GM21528 (cell line): ENCODE results near the gene SEMG2.

Source experiments
- ATAC-seq: cut with Tn5 transposase; IDR thresholded peaks from one replicate; pipeline ENCODE4 v1.9.1; 2021; ENCODE audit warnings: mild to moderate bottlenecking, moderate library complexity; ENCODE audit not compliant: unreplicated experiment, low FRiP score

SEMG2 gene

DNA sequence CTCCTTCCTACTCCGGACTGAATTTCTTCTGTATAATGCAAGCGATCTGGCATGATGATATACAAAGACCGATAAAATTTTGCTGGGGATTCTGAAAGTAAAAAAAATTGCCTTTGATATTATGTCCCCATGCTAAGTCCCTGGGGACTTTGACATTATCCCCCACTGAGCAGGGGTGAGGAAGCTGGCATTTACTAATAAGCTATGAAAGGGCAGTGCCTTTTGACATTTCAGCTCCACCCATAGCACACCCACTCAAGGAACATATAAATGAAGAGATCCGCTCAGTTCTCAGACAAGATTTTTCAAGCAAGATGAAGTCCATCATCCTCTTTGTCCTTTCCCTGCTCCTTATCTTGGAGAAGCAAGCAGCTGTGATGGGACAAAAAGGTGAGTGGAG, at the start of gene SEMG2:
Gene SEMG2, plus strand, starts transcription at position 298 of the 400 bp plus-strand sequence. Its CDS starts 17 bp downstream, at position 315.
- no peak for ATAC-seq

DNA sequence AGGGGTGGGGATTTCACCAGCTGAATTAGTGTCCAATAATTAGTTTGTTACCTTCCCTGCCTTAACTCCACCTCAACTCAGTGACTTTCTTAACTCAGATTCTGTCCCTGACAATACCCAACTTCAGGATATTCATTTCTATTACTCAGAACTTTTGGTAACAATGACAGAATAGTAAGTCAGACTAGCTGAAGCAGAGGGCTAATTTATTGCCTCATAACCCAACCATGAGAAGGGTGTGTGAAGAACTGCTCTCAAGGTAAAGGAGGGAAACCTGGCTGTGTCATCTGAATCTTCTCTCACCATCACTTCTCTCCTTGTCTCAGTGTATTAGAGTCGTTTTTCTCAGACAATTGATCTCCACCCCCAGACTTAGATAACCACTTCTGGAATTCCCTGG, 47.7 kb upstream of the SEMG2 start:
- ATAC-seq, result no peak

GRCh38 chr20:45174434-45175364, 46.5 kb upstream of the SEMG2 start, which contains the start of gene PI3:
PI3 (plus strand) TSS chr20:45174902; CDS start chr20:45174923, 21 bp downstream.
- no peak for ATAC-seq

DNA sequence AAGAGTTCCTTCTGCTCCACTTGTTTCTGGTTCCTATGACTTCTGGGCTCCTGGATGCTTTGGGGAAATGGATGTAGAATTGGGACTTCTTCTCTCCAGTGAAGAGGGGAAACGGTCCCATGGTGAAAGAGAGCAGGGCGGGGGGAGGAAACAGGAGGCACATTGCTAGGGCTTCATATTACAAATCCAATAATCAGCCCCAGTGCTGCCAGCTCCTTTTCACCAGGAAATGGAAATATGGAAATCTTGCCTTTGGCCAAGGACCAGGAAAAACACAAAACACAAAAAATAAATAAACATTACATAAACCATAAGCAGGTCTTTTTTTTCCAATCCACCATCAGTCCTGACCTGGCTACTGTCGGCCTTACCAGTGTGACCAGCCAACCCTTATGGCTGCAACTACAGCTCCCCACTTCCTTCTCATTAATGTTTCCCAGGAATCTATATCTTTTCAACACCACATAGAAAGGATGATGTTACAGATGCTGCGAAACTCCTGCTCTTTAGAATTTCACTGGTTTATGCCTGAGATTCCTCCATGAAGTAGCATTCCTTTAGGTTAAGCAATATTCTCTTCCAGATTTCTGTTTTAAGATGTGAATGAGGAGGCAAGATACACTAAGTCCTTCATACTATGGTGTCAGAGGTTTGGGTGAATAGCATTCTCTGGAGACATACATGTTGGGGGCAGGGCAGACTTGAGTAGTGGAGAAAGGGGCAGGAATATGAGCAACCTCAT, 44.5 kb upstream of the SEMG2 start:
- no peak for ATAC-seq

- ATAC-seq, result no peak
Observed at GRCh38 chr20:45179166-45179565, 42.0 kb upstream of the SEMG2 start.

DNA sequence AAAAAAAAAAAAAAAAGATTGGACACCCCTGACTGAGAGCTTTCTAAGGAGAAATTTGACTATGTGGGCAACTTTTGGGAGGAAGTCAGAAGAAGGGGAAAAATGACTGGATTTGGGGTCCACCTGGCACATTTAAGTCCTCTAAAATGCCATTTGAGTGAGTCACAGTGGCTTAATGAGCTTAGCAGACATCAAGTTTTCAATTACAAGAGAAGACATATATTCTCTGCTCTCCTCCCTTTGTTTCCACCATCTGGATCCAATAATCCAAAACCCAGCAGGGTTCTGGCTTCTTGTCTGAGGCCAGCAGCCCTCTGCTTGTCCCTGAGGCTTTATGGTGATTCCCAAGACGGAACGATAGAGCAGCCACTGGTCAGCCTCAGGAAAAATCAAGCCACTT, 39.5 kb upstream of the SEMG2 start:
- ATAC-seq, result no peak

GRCh38 chr20:45183084-45183483, 38.1 kb upstream of the SEMG2 start:
- no peak for ATAC-seq

DNA sequence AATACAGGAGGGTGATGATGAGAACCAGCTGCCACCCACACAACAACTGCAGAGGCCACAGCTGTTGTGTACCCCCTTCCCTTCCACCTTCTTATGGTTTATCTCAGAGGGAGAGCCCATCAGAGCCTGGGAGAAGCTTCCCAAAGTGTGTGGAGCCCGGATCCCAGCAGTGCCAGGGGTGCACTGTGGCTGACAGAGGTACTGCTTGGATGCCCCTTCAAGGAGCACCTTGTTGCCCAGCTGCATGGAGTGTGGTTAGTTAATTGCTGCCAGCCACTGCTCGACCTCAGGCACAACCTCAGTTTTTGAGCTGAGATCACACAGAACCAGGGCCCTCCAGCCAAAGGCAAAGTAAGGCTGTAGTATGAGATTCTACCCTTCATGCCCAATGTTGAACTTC, 33.5 kb upstream of the SEMG2 start:
- no peak for ATAC-seq

DNA sequence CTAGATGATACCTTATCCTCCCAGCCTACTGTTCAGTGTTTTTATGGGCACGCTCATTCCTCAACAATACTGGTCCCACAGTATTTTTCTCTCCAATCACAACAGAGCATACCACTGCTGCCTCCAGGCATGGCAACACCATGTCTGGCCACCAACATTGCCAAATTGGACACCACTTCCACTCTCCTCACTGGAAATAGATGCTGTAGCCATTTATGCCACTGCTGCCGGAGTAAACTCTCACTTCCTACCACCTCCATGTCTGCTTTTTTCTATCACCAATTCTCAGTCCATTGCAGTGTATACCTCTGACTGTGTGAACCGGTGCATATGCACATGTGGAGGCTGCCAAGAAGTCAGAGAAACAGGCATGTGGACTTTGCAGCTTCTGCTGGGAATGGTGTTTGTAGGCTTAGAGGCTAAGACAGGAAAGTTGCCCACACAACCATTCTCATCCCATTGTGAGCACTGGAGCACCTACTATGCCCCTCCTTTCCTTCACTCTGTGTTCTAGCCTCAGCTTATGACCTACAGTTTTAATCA, 32.0 kb upstream of the SEMG2 start:
- ATAC-seq, result no peak

DNA sequence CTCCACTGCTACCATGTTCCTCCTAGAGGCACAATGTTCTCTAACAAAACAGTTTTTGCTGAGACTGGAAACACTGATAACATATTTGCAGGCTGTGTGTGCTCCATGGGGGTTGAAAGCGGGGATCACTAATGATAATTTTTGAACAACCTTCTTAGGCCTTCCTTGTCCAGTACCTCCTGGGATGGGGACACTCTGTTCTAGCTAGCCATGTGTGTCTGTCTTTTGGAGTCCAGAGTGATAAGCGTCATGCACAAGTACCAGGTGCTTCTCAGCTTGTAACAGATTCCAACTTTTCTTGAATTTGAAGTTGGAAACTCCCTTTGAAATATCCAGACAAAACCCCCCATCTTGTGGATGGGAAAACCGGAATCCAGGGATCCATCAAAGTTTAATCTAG, 31.3 kb upstream of the SEMG2 start:
- ATAC-seq, result no peak

DNA sequence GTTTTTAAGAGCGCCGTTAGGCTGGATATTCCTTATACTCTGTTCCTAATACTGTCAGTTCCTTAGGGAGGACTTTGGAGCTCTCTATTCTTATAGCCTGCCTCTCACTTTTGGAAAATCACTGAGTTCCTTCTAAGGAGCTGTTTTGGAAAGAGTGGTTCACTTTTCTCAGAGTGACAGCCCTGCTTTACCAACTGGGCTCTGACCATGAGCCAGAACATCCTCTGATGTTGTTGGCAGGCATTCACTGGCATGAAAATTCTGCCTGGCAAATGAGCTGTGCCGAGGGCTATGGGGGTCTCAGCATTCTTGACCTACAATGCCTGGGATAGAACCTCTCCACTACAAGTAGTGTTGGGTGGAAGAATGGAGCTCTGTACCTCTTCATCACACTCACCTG, 29.2 kb upstream of the SEMG2 start:
- no peak for ATAC-seq

DNA sequence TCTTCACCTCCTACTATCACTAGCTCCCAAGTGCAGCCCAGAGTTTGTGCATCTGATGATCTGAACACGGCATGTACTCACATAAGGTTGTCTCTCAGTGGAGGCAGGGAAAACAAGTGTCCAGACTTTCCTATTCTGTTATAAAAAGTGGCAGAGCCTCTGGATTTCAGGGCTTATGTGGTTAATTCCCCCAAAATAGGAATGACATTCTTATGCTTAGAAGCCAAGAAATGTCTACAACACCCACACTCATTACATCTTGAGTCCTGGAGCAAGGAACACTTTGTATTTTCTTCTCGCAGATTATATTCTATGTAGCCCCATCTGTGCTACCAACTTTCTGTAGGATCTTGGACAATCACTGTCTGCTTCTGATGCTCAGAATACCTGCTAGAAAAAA, 27.8 kb upstream of the SEMG2 start:
- ATAC-seq, result no peak

DNA sequence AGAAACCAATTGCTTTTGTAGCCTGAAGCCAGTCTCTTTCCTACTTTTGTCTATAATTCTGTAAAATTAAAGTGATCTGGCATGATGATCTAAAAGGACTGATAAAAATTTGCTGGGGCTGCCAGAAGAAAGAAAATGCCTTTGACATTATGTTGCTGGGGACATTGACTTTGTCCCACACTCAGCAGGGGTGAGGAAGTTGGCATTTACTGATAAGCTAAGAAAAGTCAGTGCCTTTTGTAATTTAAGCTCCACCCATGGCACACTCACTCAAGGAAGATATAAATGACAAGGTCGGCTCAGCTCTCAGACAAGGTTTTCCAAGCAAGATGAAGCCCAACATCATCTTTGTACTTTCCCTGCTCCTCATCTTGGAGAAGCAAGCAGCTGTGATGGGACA, 14.4 kb upstream of the SEMG2 start, which contains the start of gene SEMG1:
Gene SEMG1, plus strand, starts transcription at position 309 of the 400 bp plus-strand sequence. Its CDS starts 21 bp downstream, at position 330.
- no peak for ATAC-seq

GRCh38 chr20:45209924-45210323, 11.2 kb upstream of the SEMG2 start:
- no peak for ATAC-seq

GRCh38 chr20:45211569-45212474, 9.4 kb upstream of the SEMG2 start:
- ATAC-seq, result no peak

GRCh38 chr20:45212836-45213235, 8.3 kb upstream of the SEMG2 start:
- no peak for ATAC-seq

DNA sequence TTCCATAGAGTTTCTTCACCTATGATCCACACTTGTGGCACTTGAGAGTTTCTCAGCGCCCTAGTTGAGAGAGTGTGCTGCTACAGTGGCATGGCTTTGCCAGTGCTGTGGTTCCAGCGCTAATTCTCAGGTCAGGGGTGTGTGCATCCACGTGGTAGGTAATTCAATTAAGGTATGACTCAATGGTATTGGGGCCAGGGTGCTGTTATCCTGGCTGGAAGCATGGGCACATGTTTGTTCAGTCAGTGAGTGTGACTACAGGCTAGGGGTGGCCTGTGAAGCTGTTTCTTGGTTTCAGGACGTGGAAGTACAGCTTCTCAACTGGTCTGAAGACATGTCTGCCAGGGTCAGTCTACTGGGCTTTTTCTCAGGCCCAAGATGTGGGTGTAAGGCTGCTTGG, 3.0 kb upstream of the SEMG2 start:
- no peak for ATAC-seq

- ATAC-seq, result no peak
Observed at GRCh38 chr20:45218636-45219035, 2.5 kb upstream of the SEMG2 start.

GRCh38 chr20:45223136-45223535, 2.0 kb downstream of the SEMG2 start:
- no peak for ATAC-seq

DNA sequence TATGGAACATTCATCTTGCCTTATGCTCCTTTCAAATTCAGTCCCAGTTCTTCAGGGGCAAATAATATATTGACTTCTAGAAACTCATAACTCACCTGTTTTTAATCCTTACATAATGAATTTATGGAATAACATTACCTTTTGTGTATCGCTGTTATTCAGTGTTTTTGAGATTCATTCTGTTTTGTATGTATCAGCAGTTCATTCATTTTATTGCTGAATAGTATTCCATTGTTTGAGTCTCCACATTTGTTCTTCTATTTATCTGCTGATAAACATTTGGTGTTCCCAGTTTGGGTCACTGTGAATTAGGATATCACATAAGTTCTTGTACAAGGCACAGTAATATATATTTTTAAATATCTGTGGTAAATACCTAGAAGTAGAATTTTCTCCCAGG, 5.1 kb downstream of the SEMG2 start:
- ATAC-seq, result no peak
